T-cell (primary cell): ENCODE results near the gene SDC1. TPM values are rescaled to one million over a fixed set of nuclear protein-coding genes. Genes with fewer than 3 reads are reported as not detected.

ENCODE experiments used
- ATAC-seq, 4 experiments: fragments of 200-7000 bp in 3 of 4; fragments of 150-1000 bp in 1 of 4; cut with Tn5 transposase; replicated peaks in 1 of 4; 1 replicate in 3 of 4; 2 replicates in 1 of 4; pipeline ENCODE4 v1.10.0; 2021; ENCODE audit warnings: moderate library complexity in 3 of 4, mild to moderate bottlenecking in 2 of 4, moderate number of reproducible peaks in 1 of 4
- CTCF ChIA-PET, 2 donors: fragments of 300-600 bp; sonication (Branson Sonifier 250); formaldehyde crosslinking; loops; one replicate each; lab custom pipeline; 2022; ENCODE audit warnings: antibody characterized with exemption in 2 of 2; lab: Charles Lee
- POLR2A ChIA-PET, 2 donors: fragments of 300-600 bp; sonication (Branson Sonifier 250); formaldehyde crosslinking; loops; one replicate each; lab custom pipeline; 2022; ENCODE audit warnings: antibody characterized with exemption in 2 of 2; lab: Charles Lee
- DNase-seq, 35 experiments: peaks; one replicate each; pipeline versions ENCODE4 v3.0.0 to v3.0.0-alpha.2; 2013 to 2023
- H3K27ac ChIP-seq: one replicate; pipeline ENCODE4 v1.5.1; 2013; ENCODE audit warnings: low read length
- H3K27me3 ChIP-seq, 2 experiments: replicated peaks in 1 of 2; 1 replicate in 1 of 2; 2 replicates in 1 of 2; pipeline versions ENCODE4 v1.6.1 to v1.7.0; 2013; ENCODE audit warnings: low read length in 1 of 2, mixed read lengths in 1 of 2; ENCODE audit not compliant: control insufficient read depth in 2 of 2, insufficient read depth in 2 of 2; ENCODE audit errors: extremely low read depth in 1 of 2
- H3K36me3 ChIP-seq, 2 donors: 1 replicate in 1 of 2; 2 replicates in 1 of 2; pipeline versions ENCODE4 v1.6.1 to v1.7.0; 2013; ENCODE audit warnings: low read length in 1 of 2; ENCODE audit not compliant: control insufficient read depth in 2 of 2, insufficient read depth in 1 of 2; ENCODE audit errors: extremely low read depth in 1 of 2
- H3K4me1 ChIP-seq, 2 experiments: 1 replicate in 1 of 2; 2 replicates in 1 of 2; pipeline versions ENCODE4 v1.6.1 to v1.7.0; 2013; ENCODE audit warnings: low read length in 2 of 2, mixed read lengths in 1 of 2; ENCODE audit not compliant: insufficient read depth in 2 of 2, control insufficient read depth in 1 of 2; ENCODE audit errors: extremely low read depth in 1 of 2
- H3K4me3 ChIP-seq, 2 donors: 1 replicate in 1 of 2; 2 replicates in 1 of 2; pipeline versions ENCODE4 v1.5.1 to v1.7.0; 2013; ENCODE audit warnings: mild to moderate bottlenecking in 2 of 2, low read length in 1 of 2, moderate library complexity in 1 of 2; ENCODE audit not compliant: control insufficient read depth in 1 of 2; ENCODE audit errors: extremely low read depth in 1 of 2
- H3K9me3 ChIP-seq: 2 replicates; pipeline ENCODE4 v1.7.0; 2013
- H3K27ac Mint-ChIP-seq, 2 donors: one replicate each; pipeline ENCODE4 v1.8.0; 2020 to 2021; ENCODE audit warnings: mild to moderate bottlenecking in 2 of 2, mixed read lengths in 2 of 2
- H3K27me3 Mint-ChIP-seq, 2 donors: one replicate each; pipeline ENCODE4 v1.8.0; 2021 to 2022; ENCODE audit warnings: mixed read lengths in 2 of 2
- H3K36me3 Mint-ChIP-seq: one replicate; pipeline ENCODE4 v1.8.0; 2021; ENCODE audit warnings: mixed read lengths
- H3K4me1 Mint-ChIP-seq, 3 donors: one replicate each; pipeline ENCODE4 v1.8.0; 2020 to 2022; ENCODE audit warnings: mixed read lengths in 3 of 3, mild to moderate bottlenecking in 1 of 3
- H3K4me3 Mint-ChIP-seq, 3 donors: one replicate each; pipeline ENCODE4 v1.8.0; 2020 to 2022; ENCODE audit warnings: mild to moderate bottlenecking in 3 of 3, mixed read lengths in 3 of 3, moderate library complexity in 3 of 3
- H3K9me3 Mint-ChIP-seq, 3 donors: one replicate each; pipeline ENCODE4 v1.8.0; 2020 to 2022; ENCODE audit warnings: mixed read lengths in 3 of 3
- WGBS: methylation state at CpG from one replicate; pipeline ENCODE4 v1.1.5; 2013; ENCODE audit warnings: missing lambda C conversion rate; ENCODE audit not compliant: insufficient coverage; 5-methylcytosine and 5-hydroxymethylcytosine counted together
- total RNA-seq, 35 experiments: library from RNA in 6 of 35; stranded (reverse) in 6 of 35; fragments of 120-200 nt in 1 of 35; gene quantifications; one replicate each; pipeline versions ENCODE4 v1.2.1 to v1.2.4 and lab custom pipeline; 2013 to 2026

SDC1 gene
- total RNA-seq, 5 donors from 2014 or later (not counting 1 experiment from before 2014, with no cell fraction given) = 0.82 to 1.2 (median 0.99) TPM; not detected in 2

GRCh38 chr2:20178666-20179465, 46.1 kb downstream of the SDC1 start:
- Mint-ChIP-seq H3K36me3 (no peaks in the 10 kb centered on the region), H3K4me1 (no peaks in the 10 kb centered on the region), H3K9me3 (no peaks in the 10 kb centered on the region), H3K27ac (no peak overlapping the region), H3K4me3 (no peak overlapping the region), H3K27me3 (no peaks in the 10 kb centered on the region)
- Histone ChIP-seq H3K27ac (no peak overlapping the region), H3K4me1 (no peaks in the 10 kb centered on the region), H3K36me3 (no peaks in the 10 kb centered on the region), H3K9me3 (no peaks in the 10 kb centered on the region), H3K27me3 (peaks cover 0 to 13% of the 10 kb centered on the region in 2 experiments), H3K4me3 (no peak overlapping the region)
- DNase-seq (no peak), ATAC-seq (no peak)
- ChIA-PET POLR2A (no interaction called here), CTCF (no interaction called here)
- WGBS = 84% methylated on average over 8 of the region's 10 CpGs

- Mint-ChIP-seq H3K27ac (no peak overlapping the region), H3K9me3 (no peaks in the 10 kb centered on the region), H3K36me3 (no peaks in the 10 kb centered on the region), H3K4me1 (no peaks in the 10 kb centered on the region), H3K4me3 (no peak overlapping the region), H3K27me3 (no peaks in the 10 kb centered on the region)
- Histone ChIP-seq H3K9me3 (no peaks in the 10 kb centered on the region), H3K27ac (no peak overlapping the region), H3K4me1 (no peaks in the 10 kb centered on the region), H3K4me3 (no peak overlapping the region), H3K27me3 (peaks cover 0 to 18% of the 10 kb centered on the region in 2 experiments), H3K36me3 (no peaks in the 10 kb centered on the region)
- ATAC-seq (no peak), DNase-seq (no peak)
- 87% methylated on average over 12 of the region's 14 CpGs for WGBS
- POLR2A ChIA-PET = no interaction called here
- CTCF ChIA-PET = no interaction called here
Observed at GRCh38 chr2:20178249-20178607, 46.7 kb downstream of the SDC1 start.

GRCh38 chr2:20177556-20178248, 47.2 kb downstream of the SDC1 start:
- Histone ChIP-seq H3K27me3 (peaks cover 0 to 19% of the 10 kb centered on the region in 2 experiments), H3K27ac (no peak overlapping the region), H3K9me3 (no peaks in the 10 kb centered on the region), H3K36me3 (no peaks in the 10 kb centered on the region), H3K4me3 (no peak overlapping the region), H3K4me1 (no peaks in the 10 kb centered on the region)
- Mint-ChIP-seq H3K4me3 (no peak overlapping the region), H3K9me3 (no peaks in the 10 kb centered on the region), H3K36me3 (no peaks in the 10 kb centered on the region), H3K27ac (no peak overlapping the region), H3K4me1 (no peaks in the 10 kb centered on the region), H3K27me3 (no peaks in the 10 kb centered on the region)
- CTCF ChIA-PET = no interaction called here
- ATAC-seq = no peak
- DNase-seq = no peak
- POLR2A ChIA-PET = no interaction called here
- WGBS = 87% methylated on average over 6 of the region's 10 CpGs

- ATAC-seq = no peak
- no peaks in the 10 kb centered on the region for H3K36me3 Mint-ChIP-seq
Observed at GRCh38 chr2:20176760-20177159, 48.2 kb downstream of the SDC1 start.

GRCh38 chr2:20175931-20176330, 49.0 kb downstream of the SDC1 start:
- Mint-ChIP-seq H3K4me1 (no peaks in the 10 kb centered on the region), H3K9me3 (no peaks in the 10 kb centered on the region), H3K27ac (no peak overlapping the region), H3K4me3 (no peak overlapping the region), H3K36me3 (no peaks in the 10 kb centered on the region), H3K27me3 (no peaks in the 10 kb centered on the region)
- Histone ChIP-seq H3K27ac (no peak overlapping the region), H3K9me3 (no peaks in the 10 kb centered on the region), H3K27me3 (peaks cover 0 to 25% of the 10 kb centered on the region in 2 experiments), H3K4me1 (no peaks in the 10 kb centered on the region), H3K36me3 (no peaks in the 10 kb centered on the region), H3K4me3 (no peak overlapping the region)
- CTCF ChIA-PET = no interaction called here
- ATAC-seq = no peak
- WGBS = 76% methylated on average over 2 of the region's 3 CpGs
- POLR2A ChIA-PET = no interaction called here
- no peak for DNase-seq

More at GRCh38 chr2:20176760-20177159, 48.2 kb downstream of the SDC1 start:
- ChIA-PET POLR2A (no interaction called here), CTCF (no interaction called here)
- no peaks in the 10 kb centered on the region for H3K4me1 Mint-ChIP-seq
- H3K36me3 ChIP-seq = no peaks in the 10 kb centered on the region
- no peak overlapping the region for H3K4me3 ChIP-seq
- H3K27ac ChIP-seq = no peak overlapping the region
- no peak for DNase-seq
- H3K4me3 Mint-ChIP-seq = no peak overlapping the region
- H3K27me3 Mint-ChIP-seq = no peaks in the 10 kb centered on the region
- no peak overlapping the region for H3K27ac Mint-ChIP-seq
- WGBS = 90% methylated on average over 2 of the region's 5 CpGs
- peaks cover 0 to 20% of the 10 kb centered on the region in 2 experiments for H3K27me3 ChIP-seq
- no peaks in the 10 kb centered on the region for H3K9me3 ChIP-seq
- no peaks in the 10 kb centered on the region for H3K9me3 Mint-ChIP-seq
- H3K4me1 ChIP-seq = no peaks in the 10 kb centered on the region

GRCh38 chr2:20175267-20175666, 49.7 kb downstream of the SDC1 start:
- H3K4me3 Mint-ChIP-seq = no peak overlapping the region
- H3K4me1 Mint-ChIP-seq = no peaks in the 10 kb centered on the region
- ChIA-PET POLR2A (no interaction called here), CTCF (no interaction called here)
- H3K9me3 Mint-ChIP-seq = no peaks in the 10 kb centered on the region
- Histone ChIP-seq H3K9me3 (no peaks in the 10 kb centered on the region), H3K4me1 (no peaks in the 10 kb centered on the region), H3K4me3 (no peak overlapping the region), H3K27me3 (peaks cover 0 to 29% of the 10 kb centered on the region in 2 experiments), H3K27ac (no peak overlapping the region), H3K36me3 (no peaks in the 10 kb centered on the region)
- ATAC-seq (no peak), DNase-seq (no peak)
- no peaks in the 10 kb centered on the region for H3K27me3 Mint-ChIP-seq
- no peaks in the 10 kb centered on the region for H3K36me3 Mint-ChIP-seq
- WGBS = 82% methylated on average over 8 of the region's 8 CpGs
- no peak overlapping the region for H3K27ac Mint-ChIP-seq
